Spleen (tissue), 11 donors: ENCODE measurements around the gene SMYD2. TPM values are rescaled to one million over a fixed set of nuclear protein-coding genes. Genes with fewer than 3 reads are reported as not detected.

Experiments
- DNase-seq: peaks from one replicate; pipeline ENCODE4 v3.0.0-alpha.2; 2020
- H3K27ac ChIP-seq, 8 donors: fragments of 200-600 bp; sonication (generic) in 7 of 8; 1 replicate in 4 of 8; 2 replicates in 4 of 8; pipeline versions ENCODE4 v1.5.0 to v1.8.0; 2016 to 2021; ENCODE audit warnings: inconsistent platforms in 4 of 8, mild to moderate bottlenecking in 4 of 8, moderate library complexity in 1 of 8
- H3K27me3 ChIP-seq, 7 donors: fragments of 200-600 bp; sonication (generic) in 6 of 7; replicated peaks in 1 of 7; 1 replicate in 4 of 7; 2 replicates in 3 of 7; pipeline versions ENCODE4 v1.5.0 to v1.8.0; 2016 to 2021; ENCODE audit warnings: inconsistent platforms in 3 of 7, mild to moderate bottlenecking in 1 of 7
- H3K36me3 ChIP-seq, 6 donors: fragments of 200-600 bp; sonication (generic) in 5 of 6; 1 replicate in 4 of 6; 2 replicates in 2 of 6; pipeline versions ENCODE4 v1.5.0 to v1.8.0; 2016 to 2021; ENCODE audit warnings: inconsistent platforms in 2 of 6
- H3K4me1 ChIP-seq, 6 donors: fragments of 200-600 bp; sonication (generic) in 5 of 6; 1 replicate in 3 of 6; 2 replicates in 3 of 6; pipeline versions ENCODE4 v1.5.0 to v1.8.0; 2016 to 2021; ENCODE audit warnings: inconsistent platforms in 3 of 6
- H3K4me3 ChIP-seq, 8 donors: fragments of 200-600 bp; sonication (generic) in 7 of 8; 1 replicate in 4 of 8; 2 replicates in 4 of 8; pipeline versions ENCODE4 v1.5.0 to v1.8.0; 2016 to 2021; ENCODE audit warnings: inconsistent platforms in 4 of 8, mild to moderate bottlenecking in 4 of 8, moderate library complexity in 2 of 8
- H3K9me3 ChIP-seq, 8 donors: fragments of 200-600 bp; sonication (generic) in 7 of 8; 1 replicate in 4 of 8; 2 replicates in 4 of 8; pipeline versions ENCODE4 v1.5.0 to v1.8.0; 2016 to 2021; ENCODE audit warnings: inconsistent platforms in 4 of 8
- POLR2A ChIP-seq, 3 donors: fragments of 450-650 bp; IDR thresholded peaks; one replicate each; pipeline ENCODE4 v1.5.1; 2017; ENCODE audit warnings: antibody characterized with exemption in 3 of 3, mild to moderate bottlenecking in 1 of 3
- POLR2AphosphoS5 ChIP-seq, 3 donors: sonication (generic); formaldehyde crosslinking; IDR thresholded peaks; one replicate each; pipeline ENCODE4 v1.5.1; 2017; ENCODE audit warnings: antibody characterized with exemption in 3 of 3
- WGBS, 5 donors: extraction: QIAGEN DNeasy Blood & Tissue Kit in 3 of 5; methylation state at CpG; one replicate each; pipeline versions ENCODE4 v1.1.5 to v1.1.7; 2013 to 2018; 5-methylcytosine and 5-hydroxymethylcytosine counted together
- intact Hi-C: fragments of 100-400 bp; cut with DNase I; formaldehyde crosslinking; loops from one replicate; pipeline ENCODE4 v1.15.0; 2023; ENCODE audit warnings: low total_unique reads
- polyA plus RNA-seq, 3 donors: library from polyadenylated mRNA; stranded (reverse); fragments of 200-250 nt; gene quantifications; one replicate each; pipeline ENCODE4 v1.2.1, GENCODE V29; 2013
- total RNA-seq, 7 donors: library from RNA; depleted of rRNA in 3 of 7; stranded (reverse); fragments of >200 nt in 3 of 7; fragmentation: NEBNext Ultra II Directional in 4 of 7; extraction: Animal tissue kit (Norgen Biotek cat#: 25700) in 4 of 7; gene quantifications; one replicate each; pipeline versions ENCODE4 v1.1.0 to v1.2.1, GENCODE V29; 2016 to 2021
- TF ChIP-seq, protein P1 (sequence below), 11 experiments: fragments of 200-600 bp in 7 of 11; fragments of 450-650 bp in 4 of 11; sonication (generic) in 4 of 11; IDR thresholded peaks in 8 of 11; conservative IDR thresholded peaks in 3 of 11; 1 replicate in 7 of 11; 2 replicates in 4 of 11; pipeline versions ENCODE4 v1.4.0 to v1.8.0; 2016 to 2021; ENCODE audit warnings: antibody characterized with exemption in 11 of 11, inconsistent platforms in 4 of 11, mild to moderate bottlenecking in 1 of 11
- donor health status: healthy with polysubstance abuse.
- donor health status: DM: no; HTN: no; CAD: no; lungs with moderate emphysema.
- donor health status: DM: no; HTN: no; CAD: no.
- donor health status: Bipolar disorder and iron deficiency.
- donor health status: healthy.
- donor health status: DM: no; HTN: no; CAD: no.
- donor health status: DM: yes; HTN: yes; CAD: no.

Gene SMYD2
- total and polyA plus RNA-seq, 10 donors, result 23.5 to 39.7 (median 32.1) TPM

DNA sequence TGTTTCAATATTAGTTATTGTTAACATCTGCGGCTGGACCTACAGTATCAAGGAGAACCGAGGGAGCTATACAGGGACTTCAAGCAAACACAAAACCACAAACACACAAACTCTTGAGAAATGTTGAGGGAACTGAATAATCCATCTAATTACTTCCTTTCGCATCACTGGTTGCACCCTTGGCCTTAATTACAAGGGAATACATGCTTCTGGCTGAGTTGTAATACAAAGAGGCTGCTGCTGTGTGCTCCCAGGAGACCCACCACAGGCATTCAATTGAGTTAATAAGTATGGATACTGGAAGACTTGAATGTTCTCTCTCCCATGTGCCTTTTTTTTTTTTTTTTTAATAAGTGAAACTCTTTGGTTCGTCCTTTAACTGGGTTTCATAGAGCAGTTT lies 16.8 kb upstream of the SMYD2 start:
- DNase-seq, result no peak
- Histone ChIP-seq H3K4me3 (no peak overlapping the region), H3K27ac (no peak overlapping the region), H3K27me3 (peaks cover 0 to 78% (median 26%) of the 10 kb centered on the region in 7 donors), H3K9me3 (no peaks in the 10 kb centered on the region), H3K4me1 (peaks cover 0 to 13% (median 6%) of the 10 kb centered on the region in 6 donors), H3K36me3 (no peaks in the 10 kb centered on the region)
- 59 to 76% (median 68%) methylated on average over 4 of the region's 4 CpGs for WGBS, 5 donors
- intact Hi-C loops, result no loop called here
- TF ChIP-seq POLR2AphosphoS5 (IDR thresholded peaks at IDR 0.05), result no peak
- no peak for TF ChIP-seq POLR2A (IDR thresholded peaks at IDR 0.05)
- TF ChIP-seq, protein P1, sequence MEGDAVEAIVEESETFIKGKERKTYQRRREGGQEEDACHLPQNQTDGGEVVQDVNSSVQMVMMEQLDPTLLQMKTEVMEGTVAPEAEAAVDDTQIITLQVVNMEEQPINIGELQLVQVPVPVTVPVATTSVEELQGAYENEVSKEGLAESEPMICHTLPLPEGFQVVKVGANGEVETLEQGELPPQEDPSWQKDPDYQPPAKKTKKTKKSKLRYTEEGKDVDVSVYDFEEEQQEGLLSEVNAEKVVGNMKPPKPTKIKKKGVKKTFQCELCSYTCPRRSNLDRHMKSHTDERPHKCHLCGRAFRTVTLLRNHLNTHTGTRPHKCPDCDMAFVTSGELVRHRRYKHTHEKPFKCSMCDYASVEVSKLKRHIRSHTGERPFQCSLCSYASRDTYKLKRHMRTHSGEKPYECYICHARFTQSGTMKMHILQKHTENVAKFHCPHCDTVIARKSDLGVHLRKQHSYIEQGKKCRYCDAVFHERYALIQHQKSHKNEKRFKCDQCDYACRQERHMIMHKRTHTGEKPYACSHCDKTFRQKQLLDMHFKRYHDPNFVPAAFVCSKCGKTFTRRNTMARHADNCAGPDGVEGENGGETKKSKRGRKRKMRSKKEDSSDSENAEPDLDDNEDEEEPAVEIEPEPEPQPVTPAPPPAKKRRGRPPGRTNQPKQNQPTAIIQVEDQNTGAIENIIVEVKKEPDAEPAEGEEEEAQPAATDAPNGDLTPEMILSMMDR (IDR thresholded peaks at IDR 0.05 in 8 of 11, conservative IDR thresholded peaks at IDR 0.05 in 3 of 11), result no peak

GRCh38 chr1:214264976-214265375 lies 16.0 kb upstream of the SMYD2 start:
- WGBS, 5 donors, result 71 to 85% (median 77%) methylated on average over 3 of the region's 3 CpGs
- H3K36me3 ChIP-seq, result no peaks in the 10 kb centered on the region
- H3K4me3 ChIP-seq, result no peak overlapping the region
- TF ChIP-seq POLR2AphosphoS5 (IDR thresholded peaks at IDR 0.05) (no peak), POLR2A (IDR thresholded peaks at IDR 0.05) (no peak)
- TF ChIP-seq, protein P1 (IDR thresholded peaks at IDR 0.05 in 8 of 11, conservative IDR thresholded peaks at IDR 0.05 in 3 of 11), result no peak
- H3K9me3 ChIP-seq, result no peaks in the 10 kb centered on the region
- H3K4me1 ChIP-seq, result peaks cover 0 to 9% (median 6%) of the 10 kb centered on the region in 6 donors
- no peak overlapping the region for H3K27ac ChIP-seq
- intact Hi-C loops, result loop anchor here (5.0 kb wide), 1 partner anchor 62 kb away; no protein-coding TSS in a partner anchor
- peaks cover 0 to 86% (median 26%) of the 10 kb centered on the region in 7 donors for H3K27me3 ChIP-seq
- no peak for DNase-seq

DNA sequence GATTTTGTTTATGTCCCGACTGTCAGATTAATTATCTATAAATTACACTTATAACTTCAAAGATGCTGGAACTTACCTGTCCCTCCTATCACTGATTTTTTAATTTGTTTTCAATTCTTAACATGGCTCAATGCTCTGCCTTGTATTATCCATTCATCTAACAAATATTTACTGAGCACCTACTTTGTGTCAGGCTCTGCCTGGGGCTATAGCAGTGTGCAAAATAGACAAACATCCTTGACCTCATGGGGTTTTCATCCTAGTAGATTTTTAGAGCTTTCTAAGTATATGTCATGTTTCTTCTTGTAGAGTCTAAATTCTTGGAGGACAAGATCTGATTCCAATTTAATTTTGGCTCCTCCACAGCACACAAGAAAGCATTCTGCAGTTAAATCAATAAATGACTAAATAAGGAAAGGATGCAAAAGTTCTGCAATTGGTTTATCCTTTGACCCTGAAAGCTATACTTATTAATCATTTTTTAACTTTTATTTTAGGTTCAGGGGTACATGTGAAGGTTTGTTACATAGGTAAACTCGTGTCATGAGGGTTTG lies 10.8 kb upstream of the SMYD2 start:
- H3K4me1 ChIP-seq, result no peaks in the 10 kb centered on the region
- no peaks in the 10 kb centered on the region for H3K36me3 ChIP-seq
- TF ChIP-seq POLR2A (IDR thresholded peaks at IDR 0.05), result no peak
- TF ChIP-seq, protein P1 (IDR thresholded peaks at IDR 0.05 in 8 of 11, conservative IDR thresholded peaks at IDR 0.05 in 3 of 11), result no peak
- TF ChIP-seq POLR2AphosphoS5 (IDR thresholded peaks at IDR 0.05), result no peak
- peaks cover 0 to 55% (median 15%) of the 10 kb centered on the region in 7 donors for H3K27me3 ChIP-seq
- H3K4me3 ChIP-seq, result no peak overlapping the region
- intact Hi-C loops, result no loop called here
- H3K27ac ChIP-seq, result no peak overlapping the region
- peaks cover 0 to 3% (median 0%) of the 10 kb centered on the region in 8 donors for H3K9me3 ChIP-seq
- WGBS, 5 donors, result 60 to 77% (median 69%) methylated on average over 2 of the region's 2 CpGs
- DNase-seq, result no peak

DNA sequence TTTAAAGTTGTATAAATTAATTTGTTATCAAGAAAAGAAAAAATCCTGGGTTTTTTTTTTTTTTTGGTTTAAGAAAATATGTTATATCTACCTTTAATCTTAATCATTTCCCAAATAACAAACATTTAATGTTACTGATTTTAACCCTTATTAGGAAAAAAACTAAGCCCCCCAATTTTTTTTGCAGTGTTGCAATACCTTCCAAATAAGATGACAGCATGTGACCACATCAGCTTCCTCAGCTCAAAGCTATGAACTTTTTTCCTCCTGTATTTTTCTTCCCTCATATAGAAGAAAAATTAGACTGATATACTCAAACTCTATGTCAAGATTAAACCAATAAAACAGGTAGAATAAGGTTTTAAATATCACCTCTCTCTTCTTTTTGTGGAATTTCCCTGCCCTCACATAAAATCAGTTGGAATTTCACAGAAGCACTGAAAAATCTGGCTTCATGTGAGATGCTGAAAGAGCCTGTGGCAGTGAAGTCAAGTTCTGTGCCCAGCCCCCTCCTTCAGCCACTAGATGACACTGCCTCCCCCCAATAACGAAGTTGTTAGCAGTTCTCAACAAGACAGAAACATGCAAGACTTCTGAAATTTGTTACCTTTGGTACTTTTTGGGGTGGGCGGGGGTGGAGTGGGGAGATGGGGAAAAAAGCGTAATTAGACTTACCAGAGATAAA lies 9.6 kb upstream of the SMYD2 start:
- Histone ChIP-seq H3K4me1 (no peaks in the 10 kb centered on the region), H3K4me3 (no peak overlapping the region), H3K36me3 (no peaks in the 10 kb centered on the region), H3K9me3 (peaks cover 0 to 15% (median 8%) of the 10 kb centered on the region in 8 donors), H3K27ac (no peak overlapping the region), H3K27me3 (peaks cover 0 to 44% (median 15%) of the 10 kb centered on the region in 7 donors)
- TF ChIP-seq, protein P1 (IDR thresholded peaks at IDR 0.05 in 8 of 11, conservative IDR thresholded peaks at IDR 0.05 in 3 of 11), result no peak
- TF ChIP-seq POLR2AphosphoS5 (IDR thresholded peaks at IDR 0.05) (no peak), POLR2A (IDR thresholded peaks at IDR 0.05) (no peak)
- WGBS, 5 donors, result 48 to 65% (median 56%) methylated on average over 3 of the region's 3 CpGs
- intact Hi-C loops, result no loop called here
- DNase-seq, result no peak
